Uterus (tissue), 4 donors: ENCODE results near the gene GRIN3A. TPM values are rescaled to one million over a fixed set of nuclear protein-coding genes. Genes with fewer than 3 reads are reported as not detected.

ENCODE experiments used
- DNase-seq, 2 donors: peaks; one replicate each; pipeline ENCODE4 v3.0.0-alpha.2; 2019 to 2020
- H3K27ac ChIP-seq, 2 donors: fragments of 200-600 bp; sonication (generic); 1 replicate in 1 of 2; 2 replicates in 1 of 2; pipeline ENCODE4 v1.5.1; 2016 to 2018
- H3K27me3 ChIP-seq, 2 donors: fragments of 200-600 bp; sonication (generic); one replicate each; pipeline ENCODE4 v1.5.1; 2018 to 2019; ENCODE audit warnings: control low read depth in 1 of 2
- H3K36me3 ChIP-seq, 2 donors: fragments of 200-600 bp; sonication (generic); one replicate each; pipeline ENCODE4 v1.5.1; 2019; ENCODE audit warnings: control low read depth in 1 of 2
- H3K4me1 ChIP-seq, 2 donors: fragments of 200-600 bp; sonication (generic); one replicate each; pipeline ENCODE4 v1.5.1; 2018 to 2019; ENCODE audit warnings: control low read depth in 1 of 2
- H3K4me3 ChIP-seq, 2 donors: fragments of 200-600 bp; sonication (generic); 1 replicate in 1 of 2; 2 replicates in 1 of 2; pipeline ENCODE4 v1.5.1; 2018 to 2019; ENCODE audit warnings: mild to moderate bottlenecking in 1 of 2
- H3K9me3 ChIP-seq, 2 donors: fragments of 200-600 bp; sonication (generic); one replicate each; pipeline ENCODE4 v1.5.1; 2019; ENCODE audit warnings: control low read depth in 1 of 2
- POLR2A ChIP-seq, 2 donors: fragments of 450-650 bp; IDR thresholded peaks; one replicate each; pipeline ENCODE4 v1.6.1; 2016; ENCODE audit warnings: antibody characterized with exemption in 2 of 2, mild to moderate bottlenecking in 1 of 2, moderate library complexity in 1 of 2
- intact Hi-C: fragments of 100-400 bp; cut with DNase I; formaldehyde crosslinking; loops from one replicate; pipeline ENCODE4 v1.15.1; 2023; ENCODE audit warnings: low total_unique reads
- total RNA-seq, 4 donors: library from RNA; depleted of rRNA in 3 of 4; stranded (reverse); fragments of >200 nt in 3 of 4; gene quantifications; one replicate each; pipeline versions ENCODE4 v1.1.0 to v1.2.4, GENCODE V29; 2014 to 2023
- TF ChIP-seq, protein P1 (sequence below), 4 experiments: fragments of 200-600 bp in 2 of 4; fragments of 450-650 bp in 2 of 4; sonication (generic) in 2 of 4; IDR thresholded peaks; one replicate each; pipeline ENCODE4 v1.5.1; 2016 to 2019; ENCODE audit warnings: antibody characterized with exemption in 4 of 4, mild to moderate bottlenecking in 2 of 4, moderate library complexity in 1 of 4
- donor health status: DM: yes; HTN: yes; CAD: no.

The GRIN3A gene
- total RNA-seq, 4 donors from 2014 or later, result 5.9 TPM; not detected in 3

DNA sequence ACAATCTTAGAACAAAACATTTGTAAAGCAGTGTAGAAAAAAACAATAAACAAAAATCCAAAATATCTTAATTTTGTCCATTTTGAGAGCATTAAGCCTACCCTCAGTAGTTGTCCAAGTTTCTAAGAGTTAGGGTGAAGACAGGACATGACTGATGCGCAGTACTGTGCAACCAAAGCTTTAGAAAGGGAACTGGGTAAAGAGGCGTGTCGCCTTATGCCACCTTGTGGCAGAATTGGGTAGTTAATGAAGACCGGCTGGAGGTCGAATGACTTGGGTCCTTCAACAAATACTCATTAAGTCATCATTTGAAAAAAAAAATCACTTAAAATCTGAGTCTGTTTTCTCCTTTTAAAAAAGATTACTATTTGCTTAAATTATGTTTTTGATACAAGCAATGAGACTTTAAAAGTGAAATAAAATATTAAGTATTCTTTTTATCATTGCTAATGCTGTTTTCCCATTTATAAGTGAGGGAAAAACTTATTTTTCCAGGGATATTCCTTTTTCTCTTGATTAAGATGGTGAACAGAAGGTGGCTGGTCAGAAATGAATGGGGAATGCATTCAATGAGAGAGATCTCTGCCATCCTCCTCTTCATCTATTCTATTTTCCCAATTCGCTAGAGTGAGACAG lies 208.3 kb downstream of the GRIN3A start:
- no peak overlapping the region for H3K4me3 ChIP-seq
- intact Hi-C loops, result no loop called here
- peak; percentile 57 to 62 for DNase-seq
- H3K4me1 ChIP-seq, result no peaks in the 10 kb centered on the region
- no peaks in the 10 kb centered on the region for H3K27me3 ChIP-seq
- no peaks in the 10 kb centered on the region for H3K9me3 ChIP-seq
- H3K27ac ChIP-seq, result no peak overlapping the region
- no peak for TF ChIP-seq POLR2A (IDR thresholded peaks at IDR 0.05)
- TF ChIP-seq, protein P1, sequence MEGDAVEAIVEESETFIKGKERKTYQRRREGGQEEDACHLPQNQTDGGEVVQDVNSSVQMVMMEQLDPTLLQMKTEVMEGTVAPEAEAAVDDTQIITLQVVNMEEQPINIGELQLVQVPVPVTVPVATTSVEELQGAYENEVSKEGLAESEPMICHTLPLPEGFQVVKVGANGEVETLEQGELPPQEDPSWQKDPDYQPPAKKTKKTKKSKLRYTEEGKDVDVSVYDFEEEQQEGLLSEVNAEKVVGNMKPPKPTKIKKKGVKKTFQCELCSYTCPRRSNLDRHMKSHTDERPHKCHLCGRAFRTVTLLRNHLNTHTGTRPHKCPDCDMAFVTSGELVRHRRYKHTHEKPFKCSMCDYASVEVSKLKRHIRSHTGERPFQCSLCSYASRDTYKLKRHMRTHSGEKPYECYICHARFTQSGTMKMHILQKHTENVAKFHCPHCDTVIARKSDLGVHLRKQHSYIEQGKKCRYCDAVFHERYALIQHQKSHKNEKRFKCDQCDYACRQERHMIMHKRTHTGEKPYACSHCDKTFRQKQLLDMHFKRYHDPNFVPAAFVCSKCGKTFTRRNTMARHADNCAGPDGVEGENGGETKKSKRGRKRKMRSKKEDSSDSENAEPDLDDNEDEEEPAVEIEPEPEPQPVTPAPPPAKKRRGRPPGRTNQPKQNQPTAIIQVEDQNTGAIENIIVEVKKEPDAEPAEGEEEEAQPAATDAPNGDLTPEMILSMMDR (IDR thresholded peaks at IDR 0.05), result peak; percentile 81 to 83 (median 82)
- no peaks in the 10 kb centered on the region for H3K36me3 ChIP-seq

DNA sequence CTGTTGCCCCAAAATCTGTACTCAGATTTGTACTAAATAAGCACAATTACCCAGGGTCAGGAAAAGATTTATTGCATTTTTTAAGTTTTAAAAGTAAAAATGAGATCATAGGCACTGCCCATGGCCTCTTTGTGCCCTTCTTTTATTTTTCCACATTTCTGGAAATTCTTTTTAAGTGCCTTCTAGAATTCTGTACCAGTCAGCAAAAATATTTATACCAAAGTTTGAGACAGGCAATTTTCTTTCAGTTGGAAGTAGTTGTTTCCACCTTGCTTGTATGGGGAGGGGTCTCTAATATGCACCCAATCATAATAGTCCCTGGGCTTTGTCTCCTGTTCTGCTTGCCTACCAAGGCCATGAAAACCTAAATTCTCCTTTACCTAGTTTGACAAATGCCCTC lies 210.4 kb downstream of the GRIN3A start:
- Histone ChIP-seq H3K27ac (no peak overlapping the region), H3K9me3 (no peaks in the 10 kb centered on the region), H3K36me3 (no peaks in the 10 kb centered on the region), H3K4me3 (no peak overlapping the region), H3K27me3 (no peaks in the 10 kb centered on the region), H3K4me1 (no peaks in the 10 kb centered on the region)
- TF ChIP-seq POLR2A (IDR thresholded peaks at IDR 0.05), result no peak
- TF ChIP-seq, protein P1 (IDR thresholded peaks at IDR 0.05), result no peak
- intact Hi-C loops, result loop anchor here (10.0 kb wide), 1 partner anchor 63 kb away; no protein-coding TSS in a partner anchor
- DNase-seq, result no peak

DNA sequence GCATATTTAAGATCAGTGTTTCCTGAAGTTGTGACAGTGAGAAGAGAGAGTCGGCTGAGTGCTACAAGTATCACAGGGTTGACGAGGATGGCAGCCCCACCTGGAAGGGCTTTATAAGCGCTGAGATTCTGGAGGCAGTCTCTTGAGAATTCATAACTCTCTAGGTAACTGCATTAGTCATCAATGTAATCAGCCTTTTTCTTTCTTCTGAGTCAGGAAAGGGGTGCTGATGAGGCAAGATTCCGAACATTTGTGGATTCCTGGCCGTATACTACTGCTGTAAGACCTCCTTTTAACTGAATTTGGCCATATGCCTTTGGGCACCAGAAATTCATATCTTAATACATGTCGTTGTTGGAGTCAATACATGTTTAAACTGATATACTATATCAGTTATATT lies 211.4 kb downstream of the GRIN3A start:
- H3K27me3 ChIP-seq, result no peaks in the 10 kb centered on the region
- intact Hi-C loops, result loop anchor here (10.0 kb wide), 1 partner anchor 62 kb away; no protein-coding TSS in a partner anchor
- no peaks in the 10 kb centered on the region for H3K36me3 ChIP-seq
- no peak overlapping the region for H3K27ac ChIP-seq
- H3K9me3 ChIP-seq, result no peaks in the 10 kb centered on the region
- H3K4me1 ChIP-seq, result no peaks in the 10 kb centered on the region
- no peak for TF ChIP-seq POLR2A (IDR thresholded peaks at IDR 0.05)
- TF ChIP-seq, protein P1 (IDR thresholded peaks at IDR 0.05), result no peak
- no peak overlapping the region for H3K4me3 ChIP-seq
- no peak for DNase-seq

DNA sequence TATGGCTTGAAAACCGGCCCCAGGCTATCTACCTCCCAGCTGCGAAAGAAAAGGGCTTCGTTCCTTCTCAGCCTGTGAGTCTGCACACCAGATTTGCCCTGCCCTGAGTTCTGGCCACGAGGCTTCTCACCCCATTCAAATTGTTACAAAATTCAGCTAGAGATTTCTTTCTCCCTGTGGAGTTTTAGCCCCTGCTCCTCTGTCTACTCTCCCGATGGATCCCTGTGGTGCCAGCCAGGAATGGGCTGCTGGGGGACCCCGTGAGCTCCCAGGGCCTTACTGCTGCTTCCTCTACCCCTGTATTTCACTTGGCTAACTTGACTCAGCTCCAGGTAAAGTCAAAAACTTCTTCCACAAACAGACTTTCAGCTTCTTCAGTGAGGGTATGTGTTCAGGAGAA lies 214.1 kb downstream of the GRIN3A start:
- TF ChIP-seq, protein P1 (IDR thresholded peaks at IDR 0.05), result no peak
- TF ChIP-seq POLR2A (IDR thresholded peaks at IDR 0.05), result no peak
- Histone ChIP-seq H3K27me3 (no peaks in the 10 kb centered on the region), H3K9me3 (no peaks in the 10 kb centered on the region), H3K36me3 (no peaks in the 10 kb centered on the region), H3K4me3 (no peak overlapping the region), H3K4me1 (no peaks in the 10 kb centered on the region), H3K27ac (no peak overlapping the region)
- intact Hi-C loops, result loop anchor here (10.0 kb wide), 1 partner anchor 60 kb away; no protein-coding TSS in a partner anchor
- no peak for DNase-seq

Other genes with a start within 250 kb of the GRIN3A start
- 10 to 100 TPM; 27.1 to 48.3 (median 35.6) TPM for gene RNF20, start 204.8 kb downstream of the GRIN3A start, total RNA-seq
- under 1 TPM in 1 of 4 donors, not detected in 3; 0.07 TPM for gene PPP3R2, start 143.7 kb downstream of the GRIN3A start, total RNA-seq